Activated CD8-positive, alpha-beta memory T cell treated with anti-CD3 and anti-CD28 coated beads, Interleukin-2, amount 50 U/mL, for 4 hours (primary cell): Measurements from ENCODE around the gene CCDC74B.
"Not testable (repeated sequence)": the region's sequence is repeated elsewhere in the genome, so short reads cannot be mapped to it uniquely, and the experiment has no call there.

ENCODE experiments used
- DNase-seq: peaks from one replicate; pipeline ENCODE4 v3.0.0-alpha.2; 2020

Gene CCDC74B

GRCh38 chr2:130148515-130148914, 3.6 kb upstream of the CCDC74B start:
- DNase-seq, result not testable (repeated sequence)

- DNase-seq, result not testable (repeated sequence)
Observed at GRCh38 chr2:130143266-130144039, 1.5 kb downstream of the CCDC74B start.

- not testable (repeated sequence) for DNase-seq
Observed at GRCh38 chr2:130142396-130143265, 2.3 kb downstream of the CCDC74B start.

- DNase-seq, result not testable (repeated sequence)
Observed at GRCh38 chr2:130141645-130142370, 3.1 kb downstream of the CCDC74B start.

GRCh38 chr2:130141002-130141401, 3.9 kb downstream of the CCDC74B start:
- not testable (repeated sequence) for DNase-seq

- DNase-seq, result not testable (repeated sequence)
Observed at GRCh38 chr2:130140516-130140915, 4.4 kb downstream of the CCDC74B start.

GRCh38 chr2:130139331-130140280, 5.3 kb downstream of the CCDC74B start:
- not testable (repeated sequence) for DNase-seq

- not testable (repeated sequence) for DNase-seq
Observed at GRCh38 chr2:130138841-130139251, 6.1 kb downstream of the CCDC74B start.

- DNase-seq, result not testable (repeated sequence)
Observed at GRCh38 chr2:130138326-130138725, 6.6 kb downstream of the CCDC74B start.

GRCh38 chr2:130137118-130137517, 7.8 kb downstream of the CCDC74B start:
- DNase-seq, result not testable (repeated sequence)

GRCh38 chr2:130136546-130136945, 8.4 kb downstream of the CCDC74B start:
- DNase-seq, result not testable (repeated sequence)

GRCh38 chr2:130135692-130136541, 9.0 kb downstream of the CCDC74B start:
- no peak for DNase-seq

GRCh38 chr2:130129120-130129829, 15.6 kb downstream of the CCDC74B start, which contains the start of gene POTEF:
TSS of gene POTEF (minus strand) at chr2:130129222. CDS start at chr2:130120515, 8,707 bp downstream.
- not testable (repeated sequence) for DNase-seq

- DNase-seq, result not testable (repeated sequence)
Observed at GRCh38 chr2:130128464-130128863, 16.4 kb downstream of the CCDC74B start.

GRCh38 chr2:130127726-130128125, 17.2 kb downstream of the CCDC74B start:
- DNase-seq, result not testable (repeated sequence)

- not testable (repeated sequence) for DNase-seq
Observed at GRCh38 chr2:130120924-130121323, 24.0 kb downstream of the CCDC74B start.

GRCh38 chr2:130102597-130103363, 42.1 kb downstream of the CCDC74B start:
- DNase-seq, result not testable (repeated sequence)
